Upper lobe of left lung (tissue), 6 donors: ENCODE data around the gene ARHGAP42. TPM values are rescaled to one million over a fixed set of nuclear protein-coding genes. Genes with fewer than 3 reads are reported as not detected.

Source experiments
- ATAC-seq, 2 donors: fragments of 200-7000 bp; cut with Tn5 transposase; one replicate each; pipeline ENCODE4 v1.9.1; 2022; ENCODE audit warnings: mild to moderate bottlenecking in 2 of 2, moderate library complexity in 2 of 2; ENCODE audit not compliant: low FRiP score in 2 of 2
- DNase-seq, 2 donors: peaks; one replicate each; pipeline ENCODE4 v3.0.0-alpha.2; 2019 to 2020
- H3K27ac ChIP-seq, 4 donors: fragments of 200-600 bp; sonication (generic); one replicate each; pipeline ENCODE4 v1.5.1; 2016 to 2019
- H3K27me3 ChIP-seq, 4 donors: fragments of 200-600 bp; sonication (generic); one replicate each; pipeline ENCODE4 v1.5.1; 2017 to 2019
- H3K36me3 ChIP-seq, 4 donors: fragments of 200-600 bp; sonication (generic); one replicate each; pipeline ENCODE4 v1.5.1; 2016 to 2019
- H3K4me1 ChIP-seq, 4 donors: fragments of 200-600 bp; sonication (generic); one replicate each; pipeline ENCODE4 v1.5.1; 2018 to 2019
- H3K4me3 ChIP-seq, 4 donors: fragments of 200-600 bp; sonication (generic); one replicate each; pipeline ENCODE4 v1.5.1; 2017 to 2019; ENCODE audit warnings: mild to moderate bottlenecking in 2 of 4, moderate library complexity in 1 of 4
- H3K9me3 ChIP-seq, 4 donors: fragments of 200-600 bp; sonication (generic); one replicate each; pipeline ENCODE4 v1.5.1; 2018 to 2019
- CTCF ChIP-seq, 6 experiments: fragments of 450-650 bp in 4 of 6; fragments of 200-600 bp in 2 of 6; sonication (generic) in 2 of 6; IDR thresholded peaks; one replicate each; pipeline ENCODE4 v1.5.1; 2016 to 2019; ENCODE audit warnings: antibody characterized with exemption in 6 of 6
- EP300 ChIP-seq, 4 donors: sonication (generic); formaldehyde crosslinking; IDR thresholded peaks; one replicate each; pipeline ENCODE4 v1.5.1; 2017; ENCODE audit warnings: antibody characterized with exemption in 4 of 4, control low read depth in 2 of 4
- POLR2A ChIP-seq, 4 donors: fragments of 450-650 bp; IDR thresholded peaks; one replicate each; pipeline ENCODE4 v1.5.1; 2016 to 2017; ENCODE audit warnings: antibody characterized with exemption in 4 of 4, mild to moderate bottlenecking in 2 of 4
- POLR2AphosphoS5 ChIP-seq, 2 donors: sonication (generic); formaldehyde crosslinking; IDR thresholded peaks; one replicate each; pipeline ENCODE4 v1.5.1; 2017; ENCODE audit warnings: antibody characterized with exemption in 2 of 2
- WGBS, 2 donors: methylation state at CpG; one replicate each; pipeline ENCODE4 v1.1.5; 2017 to 2018; 5-methylcytosine and 5-hydroxymethylcytosine counted together
- total RNA-seq, 6 donors: library from RNA; depleted of rRNA in 4 of 6; stranded (reverse); fragments of >200 nt in 4 of 6; gene quantifications; one replicate each; pipeline versions ENCODE4 v1.1.0 to v1.2.1, GENCODE V29; 2016 to 2021
- donor health status: DM: no; HTN: no; CAD: no; lungs with moderate emphysema.
- donor health status: DM: no; HTN: yes; CAD: no; lungs with severe emphysema.

Gene ARHGAP42
- total RNA-seq, 6 donors from 2014 or later = 8.7 to 44.9 (median 23.6) TPM

- no peak for ATAC-seq
- no peak for DNase-seq
- Histone ChIP-seq H3K4me1 (no peaks in the 10 kb centered on the region), H3K27me3 (no peaks in the 10 kb centered on the region), H3K27ac (no peak overlapping the region), H3K36me3 (no peaks in the 10 kb centered on the region), H3K9me3 (no peaks in the 10 kb centered on the region), H3K4me3 (no peak overlapping the region)
- 27 to 46% methylated on average over 1 of the region's 1 CpG for WGBS, 2 donors
- TF ChIP-seq POLR2A (IDR thresholded peaks at IDR 0.05) = no peak
- no peak for TF ChIP-seq EP300 (IDR thresholded peaks at IDR 0.05)
- no peak for TF ChIP-seq POLR2AphosphoS5 (IDR thresholded peaks at IDR 0.05)
- TF ChIP-seq CTCF (IDR thresholded peaks at IDR 0.05) = no peak
Observed at GRCh38 chr11:101028644-101029043, 341.6 kb downstream of the ARHGAP42 start.

DNA sequence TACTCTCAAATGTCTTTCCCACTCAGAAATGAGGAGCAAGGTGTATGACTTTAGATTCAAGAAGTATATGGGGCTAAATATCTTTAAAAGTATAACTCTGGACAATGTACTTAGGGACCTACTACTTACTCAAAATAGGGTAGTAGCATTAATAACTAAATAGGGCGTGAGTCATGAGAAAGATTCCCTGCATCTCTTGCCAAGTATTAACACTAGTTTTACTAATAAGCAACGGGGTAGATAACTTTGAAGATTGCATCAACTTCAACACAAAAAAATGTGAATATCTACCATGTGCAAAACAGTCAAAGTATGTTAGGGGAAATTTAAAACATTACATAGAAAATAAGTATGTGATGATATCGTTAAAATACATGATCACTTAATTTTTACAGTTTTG is 342.9 kb downstream of the ARHGAP42 start:
- ATAC-seq (no peak), DNase-seq (no peak)
- Histone ChIP-seq H3K27me3 (no peaks in the 10 kb centered on the region), H3K27ac (no peak overlapping the region), H3K36me3 (no peaks in the 10 kb centered on the region), H3K4me3 (no peak overlapping the region), H3K9me3 (no peaks in the 10 kb centered on the region), H3K4me1 (no peaks in the 10 kb centered on the region)
- TF ChIP-seq CTCF (IDR thresholded peaks at IDR 0.05) = no peak
- TF ChIP-seq EP300 (IDR thresholded peaks at IDR 0.05) = no peak
- TF ChIP-seq POLR2AphosphoS5 (IDR thresholded peaks at IDR 0.05) = no peak
- TF ChIP-seq POLR2A (IDR thresholded peaks at IDR 0.05) = no peak
- 57 to 78% methylated on average over 3 of the region's 3 CpGs for WGBS, 2 donors

DNA sequence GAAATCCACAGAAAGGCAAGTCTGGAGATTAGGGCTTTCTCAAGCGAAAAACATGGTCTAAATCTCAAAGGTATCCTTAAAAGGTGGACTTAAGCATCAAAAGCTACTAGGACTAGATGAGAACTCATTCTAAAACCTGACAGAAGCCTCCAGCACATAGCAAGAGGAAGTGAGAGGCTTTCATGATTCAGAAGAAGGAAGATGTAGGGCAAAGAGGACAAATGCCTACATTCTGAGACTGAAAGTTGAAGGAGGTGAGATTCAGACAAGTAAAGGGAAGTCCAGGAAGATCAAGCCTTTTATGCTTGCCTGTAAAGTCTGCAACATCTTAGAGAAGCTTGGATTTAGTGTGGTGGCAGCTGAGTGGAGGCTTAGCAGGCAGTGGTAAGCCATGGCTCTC is 343.6 kb downstream of the ARHGAP42 start:
- TF ChIP-seq POLR2AphosphoS5 (IDR thresholded peaks at IDR 0.05) (no peak), CTCF (IDR thresholded peaks at IDR 0.05) (no peak), EP300 (IDR thresholded peaks at IDR 0.05) (no peak), POLR2A (IDR thresholded peaks at IDR 0.05) (no peak)
- Histone ChIP-seq H3K9me3 (no peaks in the 10 kb centered on the region), H3K27ac (no peak overlapping the region), H3K4me3 (no peak overlapping the region), H3K4me1 (no peaks in the 10 kb centered on the region), H3K36me3 (no peaks in the 10 kb centered on the region), H3K27me3 (no peaks in the 10 kb centered on the region)
- DNase-seq = no peak
- WGBS, 2 donors = 73 to 82% methylated on average over 1 of the region's 1 CpG
- ATAC-seq = no peak

DNA sequence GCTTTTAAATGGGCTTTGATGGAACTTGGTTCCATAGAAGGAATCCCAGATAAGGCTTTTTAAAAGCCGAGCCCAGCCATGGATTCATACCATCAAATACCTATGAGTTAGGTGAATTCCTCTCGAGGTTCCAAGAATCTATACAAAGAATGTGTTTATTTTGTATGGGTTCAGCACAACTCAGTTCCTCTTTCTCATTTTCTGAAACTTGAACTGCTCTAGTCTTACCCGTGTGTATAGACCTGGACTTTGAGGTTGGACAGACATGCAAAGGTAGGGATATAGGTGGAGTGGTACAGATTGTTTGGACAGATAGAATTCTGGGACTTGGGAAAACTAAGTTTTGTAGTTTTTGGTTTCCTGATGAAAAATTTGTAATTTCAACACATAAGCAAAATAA is 344.6 kb downstream of the ARHGAP42 start:
- H3K36me3 ChIP-seq = no peaks in the 10 kb centered on the region
- DNase-seq = no peak

More for the DNA sequence above, 344.6 kb downstream of the ARHGAP42 start:
- no peaks in the 10 kb centered on the region for H3K9me3 ChIP-seq
- TF ChIP-seq POLR2AphosphoS5 (IDR thresholded peaks at IDR 0.05) = no peak
- no peak for TF ChIP-seq CTCF (IDR thresholded peaks at IDR 0.05)
- TF ChIP-seq EP300 (IDR thresholded peaks at IDR 0.05) = no peak
- no peak for TF ChIP-seq POLR2A (IDR thresholded peaks at IDR 0.05)
- no peak overlapping the region for H3K4me3 ChIP-seq
- no peak overlapping the region for H3K27ac ChIP-seq
- H3K4me1 ChIP-seq = no peaks in the 10 kb centered on the region
- WGBS, 2 donors = 83 to 85% methylated on average over 3 of the region's 3 CpGs
- ATAC-seq = no peak
- H3K27me3 ChIP-seq = no peaks in the 10 kb centered on the region
